Endothelial cell of umbilical vein (primary cell): ENCODE results near the gene MVD. TPM values are rescaled to one million over a fixed set of nuclear protein-coding genes. Genes with fewer than 3 reads are reported as not detected.

Experiments used
- BruUV-seq: library from RNA; stranded (reverse); fragments of 400-500 nt; replicated peaks from 2 replicates; lab custom pipeline; 2021; lab: Mats Ljungman, UMichigan
- CTCF ChIA-PET: fragments of 300-600, 350-600 bp; sonication (Branson Sonifier 250); formaldehyde crosslinking; loops from one replicate; lab custom pipeline; 2021; ENCODE audit warnings: antibody characterized with exemption, inconsistent platforms; lab: Charles Lee
- POLR2A ChIA-PET: fragments of 300-600, 350-600 bp; sonication (Branson Sonifier 250); formaldehyde crosslinking; loops from one replicate; lab custom pipeline; 2021; ENCODE audit warnings: antibody characterized with exemption, inconsistent platforms; lab: Charles Lee
- DNase-seq: peaks from one replicate; pipeline ENCODE4 v3.0.0-alpha.2; 2011; ENCODE audit warnings: low read depth, low spot score
- FAIRE-seq: peaks from 2 replicates; lab custom pipeline; 2011; peaks lifted over from hg19 to GRCh38; lab: Jason Lieb, UNC
- H2AFZ ChIP-seq: 2 replicates; pipeline ENCODE4 v1.6.0; 2012; ENCODE audit warnings: low read depth, low read length, control low read depth, inconsistent platforms
- H3K27ac ChIP-seq: 2 replicates; pipeline ENCODE4 v1.5.1; 2011; ENCODE audit warnings: low read depth, mild to moderate bottlenecking, control low read depth, low read length, moderate library complexity; ENCODE audit not compliant: insufficient read depth
- H3K27me3 ChIP-seq, 2 experiments: 2 replicates each; pipeline versions ENCODE4 v1.6.0 to v1.6.1; 2011; ENCODE audit warnings: low read length in 2 of 2, mixed read lengths in 1 of 2; ENCODE audit not compliant: control insufficient read depth in 2 of 2, insufficient read depth in 2 of 2
- H3K36me3 ChIP-seq, 2 experiments: 2 replicates in 1 of 2; 3 replicates in 1 of 2; pipeline ENCODE4 v1.5.1; 2011; ENCODE audit warnings: low read length in 2 of 2, mild to moderate bottlenecking in 1 of 2, moderate library complexity in 1 of 2; ENCODE audit not compliant: control insufficient read depth in 2 of 2, insufficient read depth in 2 of 2; ENCODE audit errors: extremely low read depth in 1 of 2
- H3K4me1 ChIP-seq: 3 replicates; pipeline ENCODE4 v1.5.1; 2011; ENCODE audit warnings: mild to moderate bottlenecking, low read length; ENCODE audit not compliant: control insufficient read depth, insufficient read depth; ENCODE audit errors: extremely low read depth
- H3K4me2 ChIP-seq: 2 replicates; pipeline ENCODE4 v1.6.1; 2011; ENCODE audit warnings: low read length, control low read depth, mixed read lengths; ENCODE audit not compliant: insufficient read depth
- H3K4me3 ChIP-seq, 3 experiments: fragments of 200-600 bp in 1 of 3; sonication (generic), shearing (Covaris generic) in 1 of 3; replicated peaks in 1 of 3; 2 replicates each; pipeline ENCODE4 v1.5.1; 2011 to 2016; ENCODE audit warnings: control low read depth in 3 of 3, low read length in 3 of 3, mild to moderate bottlenecking in 2 of 3, inconsistent platforms in 1 of 3, low read depth in 1 of 3, moderate library complexity in 1 of 3; ENCODE audit not compliant: insufficient read depth in 1 of 3
- H3K79me2 ChIP-seq: 2 replicates; pipeline ENCODE4 v1.6.0; 2012; ENCODE audit warnings: low read length, inconsistent platforms; ENCODE audit not compliant: control insufficient read depth, insufficient read depth
- H3K9ac ChIP-seq: replicated peaks from 2 replicates; pipeline ENCODE3; 2011; ENCODE audit warnings: low read length, control low read depth; ENCODE audit not compliant: insufficient read depth; ENCODE audit errors: extremely low read depth
- H3K9me1 ChIP-seq: replicated peaks from 3 replicates; pipeline ENCODE4 v1.6.0; 2011; ENCODE audit warnings: mild to moderate bottlenecking, low read length; ENCODE audit not compliant: control insufficient read depth, insufficient read depth; ENCODE audit errors: extremely low read depth
- H3K9me3 ChIP-seq: replicated peaks from 2 replicates; pipeline ENCODE4 v1.5.1; 2012; ENCODE audit warnings: low read length, inconsistent platforms; ENCODE audit not compliant: control insufficient read depth, insufficient read depth
- H4K20me1 ChIP-seq: replicated peaks from 2 replicates; pipeline ENCODE3; 2011; ENCODE audit warnings: mild to moderate bottlenecking, low read length; ENCODE audit not compliant: control insufficient read depth, insufficient read depth; ENCODE audit errors: extremely low read depth
- CTCF ChIP-seq, 2 donors: IDR thresholded peaks; 1 replicate in 1 of 2; 2 replicates in 1 of 2; pipeline ENCODE4 v1.5.1; 2011; ENCODE audit warnings: low read length in 2 of 2, mild to moderate bottlenecking in 2 of 2, moderate library complexity in 2 of 2, control low read depth in 1 of 2, inconsistent platforms in 1 of 2, low read depth in 1 of 2; ENCODE audit not compliant: insufficient read depth in 1 of 2; ENCODE audit errors: extremely low read depth in 1 of 2
- EZH2 ChIP-seq: IDR thresholded peaks from 2 replicates; pipeline ENCODE4 v1.6.1; 2012; ENCODE audit warnings: borderline replicate concordance, low read depth, mild to moderate bottlenecking, moderate library complexity, low read length, inconsistent platforms; ENCODE audit not compliant: severe bottlenecking
- GATA2 ChIP-seq: IDR thresholded peaks from 2 replicates; pipeline ENCODE4 v1.7.0; 2011; ENCODE audit warnings: low read depth, mild to moderate bottlenecking, moderate library complexity, mixed read lengths, low read length; ENCODE audit not compliant: insufficient read length, insufficient read depth
- JUN ChIP-seq: IDR thresholded peaks from 2 replicates; pipeline ENCODE4 v1.6.1; 2011; ENCODE audit warnings: borderline replicate concordance, low read depth; ENCODE audit not compliant: insufficient read length, insufficient read depth
- MAX ChIP-seq: IDR thresholded peaks from 2 replicates; pipeline ENCODE4 v1.6.1; 2011; ENCODE audit not compliant: insufficient read depth, insufficient read length
- POLR2A ChIP-seq: IDR thresholded peaks from 2 replicates; pipeline ENCODE4 v1.6.1; 2012; ENCODE audit warnings: low read depth, mild to moderate bottlenecking, control low read depth, low read length
- POLR2AphosphoS5 ChIP-seq: IDR thresholded peaks from 2 replicates; pipeline ENCODE4 v1.6.1; 2012; ENCODE audit warnings: low read depth, mild to moderate bottlenecking, control low read depth, low read length, moderate library complexity; ENCODE audit not compliant: insufficient read depth
- dilution Hi-C: fragments of 300-500 bp; cut with MboI; formaldehyde crosslinking; loops from one replicate; pipeline ENCODE4 v1.15.0; 2019; ENCODE audit warnings: low sequenced_read_pairs; ENCODE audit not compliant: extremely low pct_ligation_motif_present
- intact Hi-C: fragments of 100-400 bp; cut with micrococcal nuclease; formaldehyde crosslinking; loops from one replicate; pipeline ENCODE4 v1.10.0; 2022
- polyA plus RNA-seq, 4 experiments: library from polyadenylated mRNA; depleted of rRNA in 3 of 4; stranded (reverse) in 3 of 4; unstranded in 1 of 4; fragments of >200 nt; gene quantifications; 2 replicates each; pipeline versions ENCODE4 v1.2.1 to v1.2.3, GENCODE V29; 2011 to 2012; ENCODE audit warnings: missing spikeins in 1 of 4
- total RNA-seq: library from RNA; stranded (reverse); gene quantifications from 2 replicates; pipeline ENCODE4 v1.2.3, GENCODE V29; 2021

MVD gene
- total and polyA plus RNA-seq, 2 donors (not counting 3 experiments of a cell fraction or from before 2014, with no cell fraction given), result 64.4 to 142 TPM

- intact Hi-C loops, result no loop called here
- Histone ChIP-seq H3K9ac (no peak overlapping the region), H3K4me1 (peaks cover 3% of the 10 kb centered on the region), H2AFZ (no peak overlapping the region), H3K4me3 (no peak overlapping the region), H3K36me3 (no peaks in the 10 kb centered on the region), H4K20me1 (no peaks in the 10 kb centered on the region), H3K4me2 (no peak overlapping the region), H3K79me2 (no peaks in the 10 kb centered on the region), H3K27me3 (no peaks in the 10 kb centered on the region), H3K9me1 (no peaks in the 10 kb centered on the region), H3K9me3 (no peaks in the 10 kb centered on the region), H3K27ac (no peak overlapping the region)
- FAIRE-seq (no peak), DNase-seq (no peak)
- TF ChIP-seq EZH2 (no peak), CTCF (IDR thresholded peaks at IDR 0.05; ENCODE audit: extremely low read depth in 1 of 2, insufficient read depth in 1 of 2, low read depth in 1 of 2, low read length in 2 of 2) (peak; percentile 12 to 44), MAX (no peak)
- ChIA-PET POLR2A (no interaction called here), CTCF (no interaction called here)
- dilution Hi-C loops, result no loop called here
- no TSS peak for BruUV-seq
These were observed 18.3 kb upstream of the MVD start for GRCh38 chr16:88681084-88681680.

- TF ChIP-seq GATA2 (no peak), POLR2A (no peak), CTCF (IDR thresholded peaks at IDR 0.05; ENCODE audit: extremely low read depth in 1 of 2, insufficient read depth in 1 of 2, low read depth in 1 of 2, low read length in 2 of 2) (no peak), POLR2AphosphoS5 (no peak), EZH2 (no peak), JUN (no peak)
- H3K9me3 ChIP-seq, result no peaks in the 10 kb centered on the region
- no peak overlapping the region for H3K9ac ChIP-seq
- no peaks in the 10 kb centered on the region for H3K27me3 ChIP-seq
- no peak overlapping the region for H3K4me3 ChIP-seq
- H2AFZ ChIP-seq, result no peak overlapping the region
- dilution Hi-C loops (no loop called here), intact Hi-C loops (no loop called here)
- FAIRE-seq (no peak), DNase-seq (no peak)
- BruUV-seq, result no TSS peak
- no peak overlapping the region for H3K27ac ChIP-seq
- no peaks in the 10 kb centered on the region for H3K9me1 ChIP-seq
- peaks cover 3% of the 10 kb centered on the region for H3K4me1 ChIP-seq
- H4K20me1 ChIP-seq, result no peaks in the 10 kb centered on the region
- H3K4me2 ChIP-seq, result no peak overlapping the region
- no peaks in the 10 kb centered on the region for H3K36me3 ChIP-seq
- POLR2A ChIA-PET, result no interaction called here
- no peaks in the 10 kb centered on the region for H3K79me2 ChIP-seq
- CTCF ChIA-PET, result no interaction called here
These were observed 17.7 kb upstream of the MVD start for GRCh38 chr16:88680554-88681083.
